Measurements from ENCODE around the gene ARSG. TPM values are rescaled to one million over a fixed set of nuclear protein-coding genes. Genes with fewer than 3 reads are reported as not detected.

The ARSG gene
- total and polyA plus RNA-seq, 2 of the 13 experiments (the other 11 are each of a cell fraction or from before 2014, with no cell fraction given) = 3.7 to 15.2 TPM

- TF ChIP-seq PITX1 (CRISPR knock-in tag; IDR thresholded peaks at IDR 0.05) = no peak
- TF ChIP-seq ZSCAN9 (CRISPR knock-in tag; IDR thresholded peaks at IDR 0.05; ENCODE audit: borderline replicate concordance) = no peak
- TF ChIP-seq ZNF230 (CRISPR knock-in tag; IDR thresholded peaks at IDR 0.05) = 0 out of 2 replicates have a peak, but pooled peaks have one; percentile 14
- TF ChIP-seq ZFP91 (CRISPR knock-in tag; IDR thresholded peaks at IDR 0.05; ENCODE audit: borderline replicate concordance) = peak; percentile 9; the same call in 1 of the 2 replicates
- TF ChIP-seq MTERF4 (CRISPR knock-in tag; IDR thresholded peaks at IDR 0.05) = peak; percentile 65; the same call in 1 of the 2 replicates
- TF ChIP-seq THAP7 (CRISPR knock-in tag; IDR thresholded peaks at IDR 0.05) = no peak
- TF ChIP-seq SIX1 (CRISPR knock-in tag; IDR thresholded peaks at IDR 0.05; ENCODE audit: borderline replicate concordance) = no peak
- TF ChIP-seq ZNF879 (CRISPR knock-in tag; IDR thresholded peaks at IDR 0.05) = no peak
- TF ChIP-seq SNAPC5 (CRISPR knock-in tag; IDR thresholded peaks at IDR 0.05; ENCODE audit: borderline replicate concordance) = no peak
- TF ChIP-seq ZNF563 (CRISPR knock-in tag; IDR thresholded peaks at IDR 0.05) = peak; percentile 78
- TF ChIP-seq ZFYVE20 (CRISPR knock-in tag; IDR thresholded peaks at IDR 0.05; ENCODE audit: borderline replicate concordance, low read depth) = no peak
- TF ChIP-seq ZNF567 (CRISPR knock-in tag; IDR thresholded peaks at IDR 0.05; ENCODE audit: borderline replicate concordance) = no peak
- TF ChIP-seq ELF4 (CRISPR knock-in tag; IDR thresholded peaks at IDR 0.05; ENCODE audit: borderline replicate concordance) = no peak
- TF ChIP-seq GMEB1 (CRISPR knock-in tag; IDR thresholded peaks at IDR 0.05; ENCODE audit: borderline replicate concordance) = no peak
- no peak for TF ChIP-seq RELA (CRISPR knock-in tag; IDR thresholded peaks at IDR 0.05)
- TF ChIP-seq PHF20 (CRISPR knock-in tag; IDR thresholded peaks at IDR 0.05) = peak; percentile 45; the same call in 1 of the 2 replicates
- peak; percentile 8; the same call in 1 of the 2 replicates for TF ChIP-seq SPEN (CRISPR knock-in tag; IDR thresholded peaks at IDR 0.05; ENCODE audit: low read depth)
- TF ChIP-seq ZNF713 (CRISPR knock-in tag; IDR thresholded peaks at IDR 0.05) = 0 out of 2 replicates have a peak, but pooled peaks have one; percentile 49
- TF ChIP-seq MEIS2 (CRISPR knock-in tag; IDR thresholded peaks at IDR 0.05) = 0 out of 2 replicates have a peak, but pooled peaks have one; percentile 26
- 0 out of 2 replicates have a peak, but pooled peaks have one; percentile 37 for TF ChIP-seq THAP8 (CRISPR knock-in tag; IDR thresholded peaks at IDR 0.05; ENCODE audit: borderline replicate concordance)
- TF ChIP-seq ZNF225 (CRISPR knock-in tag; IDR thresholded peaks at IDR 0.05) = no peak
- TF ChIP-seq ZNF235 (CRISPR knock-in tag; IDR thresholded peaks at IDR 0.05; ENCODE audit: borderline replicate concordance) = no peak; the same call in none of the 2 replicates
- no peak for TF ChIP-seq GFI1 (CRISPR knock-in tag; IDR thresholded peaks at IDR 0.05; ENCODE audit: borderline replicate concordance)
These were observed 165.9 kb downstream of the ARSG start, which contains the start of gene WIPI1 (continued) for GRCh38 chr17:68457168-68457538.
